OCI-LY7 (cell line): ENCODE measurements around the gene GPX6.

ENCODE experiments used
- EZH2phosphoT487 ChIP-seq: fragments of 200-600 bp; sonication (generic); IDR thresholded peaks from 2 replicates; pipeline ENCODE4 v1.6.1; 2018; ENCODE audit warnings: low read depth, borderline replicate concordance, mild to moderate bottlenecking, mixed run types, antibody characterized with exemption, low read length, moderate library complexity, mixed read lengths
- TF ChIP-seq, protein P1 (sequence below): fragments of 200-600 bp; sonication (generic); conservative IDR thresholded peaks from 2 replicates; pipeline ENCODE4 v1.5.1; 2014; ENCODE audit warnings: mild to moderate bottlenecking, antibody characterized with exemption, low read length, moderate library complexity, mixed read lengths

DNA sequence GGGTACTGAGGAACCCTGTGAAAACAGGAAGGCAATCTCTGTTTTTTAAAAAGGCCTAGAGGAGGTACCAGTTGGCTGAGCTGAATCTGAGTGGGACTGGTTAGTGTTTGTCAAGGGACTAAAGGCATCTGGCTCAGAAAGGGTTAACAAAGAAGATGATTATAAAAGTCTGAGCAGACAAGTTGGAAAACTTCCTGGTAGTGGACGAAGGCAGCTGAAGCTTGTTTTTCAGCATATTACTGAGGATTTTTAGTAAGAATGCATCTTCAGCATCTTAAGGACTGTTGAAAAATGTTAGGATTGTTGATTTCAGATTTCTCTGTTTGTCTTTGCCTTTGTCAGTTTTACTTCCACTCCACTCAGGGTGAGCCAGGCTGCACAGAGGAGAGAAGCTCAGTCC lies 15.2 kb upstream of the GPX6 start:
- TF ChIP-seq, protein P1, sequence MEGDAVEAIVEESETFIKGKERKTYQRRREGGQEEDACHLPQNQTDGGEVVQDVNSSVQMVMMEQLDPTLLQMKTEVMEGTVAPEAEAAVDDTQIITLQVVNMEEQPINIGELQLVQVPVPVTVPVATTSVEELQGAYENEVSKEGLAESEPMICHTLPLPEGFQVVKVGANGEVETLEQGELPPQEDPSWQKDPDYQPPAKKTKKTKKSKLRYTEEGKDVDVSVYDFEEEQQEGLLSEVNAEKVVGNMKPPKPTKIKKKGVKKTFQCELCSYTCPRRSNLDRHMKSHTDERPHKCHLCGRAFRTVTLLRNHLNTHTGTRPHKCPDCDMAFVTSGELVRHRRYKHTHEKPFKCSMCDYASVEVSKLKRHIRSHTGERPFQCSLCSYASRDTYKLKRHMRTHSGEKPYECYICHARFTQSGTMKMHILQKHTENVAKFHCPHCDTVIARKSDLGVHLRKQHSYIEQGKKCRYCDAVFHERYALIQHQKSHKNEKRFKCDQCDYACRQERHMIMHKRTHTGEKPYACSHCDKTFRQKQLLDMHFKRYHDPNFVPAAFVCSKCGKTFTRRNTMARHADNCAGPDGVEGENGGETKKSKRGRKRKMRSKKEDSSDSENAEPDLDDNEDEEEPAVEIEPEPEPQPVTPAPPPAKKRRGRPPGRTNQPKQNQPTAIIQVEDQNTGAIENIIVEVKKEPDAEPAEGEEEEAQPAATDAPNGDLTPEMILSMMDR, result no peak
- TF ChIP-seq EZH2phosphoT487, result no peak
